Astrocyte (in vitro differentiated cells and primary cell): ENCODE results near the gene NUTF2.

Experiments used
- EZH2 ChIP-seq: IDR thresholded peaks from 2 replicates; pipeline ENCODE4 v1.6.1; 2012; ENCODE audit warnings: mild to moderate bottlenecking, low read length, inconsistent platforms; ENCODE audit not compliant: insufficient read depth
- TF ChIP-seq, protein P1 (sequence below): IDR thresholded peaks from 2 replicates; pipeline ENCODE4 v1.5.1; 2011; ENCODE audit warnings: low read depth, mild to moderate bottlenecking, inconsistent platforms, low read length, moderate library complexity; ENCODE audit not compliant: insufficient read depth

DNA sequence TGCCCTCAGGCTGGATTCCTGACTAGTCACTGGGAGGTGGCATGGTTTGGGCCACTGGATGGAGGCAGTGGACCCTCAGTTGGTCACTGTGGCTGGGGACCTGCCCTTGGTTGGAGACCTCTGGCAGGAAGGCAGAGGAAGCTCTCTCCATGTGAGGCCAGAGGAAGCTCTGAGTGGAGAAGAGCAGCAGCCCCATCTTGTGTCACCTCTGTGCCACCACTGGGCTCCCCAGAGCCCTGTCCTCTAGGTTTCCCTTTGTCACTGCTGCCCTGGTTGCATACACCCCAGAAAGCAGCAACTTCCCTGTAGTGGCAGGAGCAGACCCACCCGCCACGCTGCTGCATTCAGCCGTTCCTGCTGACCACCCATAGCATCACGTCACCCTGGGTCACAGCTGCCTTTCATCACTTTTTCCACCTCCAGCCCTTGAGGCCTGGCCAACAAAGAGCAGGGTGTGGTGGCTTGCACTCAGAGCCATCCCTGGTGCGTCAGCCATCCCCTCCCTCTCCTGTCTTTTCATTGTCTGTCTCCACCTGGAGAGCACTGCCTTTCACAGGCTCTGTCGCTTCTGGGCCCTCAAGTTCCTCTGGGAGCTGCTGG lies 73.0 kb downstream of the NUTF2 start:
- TF ChIP-seq, protein P1, sequence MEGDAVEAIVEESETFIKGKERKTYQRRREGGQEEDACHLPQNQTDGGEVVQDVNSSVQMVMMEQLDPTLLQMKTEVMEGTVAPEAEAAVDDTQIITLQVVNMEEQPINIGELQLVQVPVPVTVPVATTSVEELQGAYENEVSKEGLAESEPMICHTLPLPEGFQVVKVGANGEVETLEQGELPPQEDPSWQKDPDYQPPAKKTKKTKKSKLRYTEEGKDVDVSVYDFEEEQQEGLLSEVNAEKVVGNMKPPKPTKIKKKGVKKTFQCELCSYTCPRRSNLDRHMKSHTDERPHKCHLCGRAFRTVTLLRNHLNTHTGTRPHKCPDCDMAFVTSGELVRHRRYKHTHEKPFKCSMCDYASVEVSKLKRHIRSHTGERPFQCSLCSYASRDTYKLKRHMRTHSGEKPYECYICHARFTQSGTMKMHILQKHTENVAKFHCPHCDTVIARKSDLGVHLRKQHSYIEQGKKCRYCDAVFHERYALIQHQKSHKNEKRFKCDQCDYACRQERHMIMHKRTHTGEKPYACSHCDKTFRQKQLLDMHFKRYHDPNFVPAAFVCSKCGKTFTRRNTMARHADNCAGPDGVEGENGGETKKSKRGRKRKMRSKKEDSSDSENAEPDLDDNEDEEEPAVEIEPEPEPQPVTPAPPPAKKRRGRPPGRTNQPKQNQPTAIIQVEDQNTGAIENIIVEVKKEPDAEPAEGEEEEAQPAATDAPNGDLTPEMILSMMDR: no peak
- TF ChIP-seq EZH2: no peak
